GM19324 (cell line): ENCODE data around the gene MCM5.

ENCODE experiments used
- ATAC-seq: cut with Tn5 transposase; IDR thresholded peaks from one replicate; pipeline ENCODE4 v1.9.1; 2021; ENCODE audit warnings: mild to moderate bottlenecking, moderate library complexity; ENCODE audit not compliant: unreplicated experiment, low FRiP score

Gene MCM5

DNA sequence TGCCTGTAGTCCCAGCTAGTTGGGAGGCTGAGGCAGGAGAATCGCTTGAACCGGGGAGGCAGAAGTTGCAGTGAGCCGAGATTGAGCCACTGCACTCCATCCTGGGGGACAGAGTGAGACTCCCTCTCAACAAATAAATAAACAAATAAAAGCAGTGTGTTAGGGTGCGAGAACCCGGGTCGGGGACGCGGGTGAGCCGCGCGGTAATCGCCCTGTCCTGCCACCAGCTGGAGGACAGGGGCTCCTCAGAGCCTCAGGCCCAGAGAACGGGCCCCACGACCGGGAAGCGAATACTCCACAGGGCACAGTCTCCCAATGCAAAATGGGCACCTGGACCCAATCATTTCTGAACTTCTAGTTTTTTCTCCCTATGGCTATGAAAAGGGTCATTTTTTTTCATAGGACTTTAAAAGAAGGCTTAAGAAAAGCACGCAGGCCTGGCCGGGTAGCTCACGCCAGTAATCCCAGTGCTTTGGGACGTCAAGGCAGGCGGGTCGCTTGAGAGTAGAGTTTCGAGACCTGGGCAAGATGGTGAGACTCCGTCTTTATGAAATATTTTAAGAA lies 744 bp upstream of the MCM5 start:
- no peak for ATAC-seq

DNA sequence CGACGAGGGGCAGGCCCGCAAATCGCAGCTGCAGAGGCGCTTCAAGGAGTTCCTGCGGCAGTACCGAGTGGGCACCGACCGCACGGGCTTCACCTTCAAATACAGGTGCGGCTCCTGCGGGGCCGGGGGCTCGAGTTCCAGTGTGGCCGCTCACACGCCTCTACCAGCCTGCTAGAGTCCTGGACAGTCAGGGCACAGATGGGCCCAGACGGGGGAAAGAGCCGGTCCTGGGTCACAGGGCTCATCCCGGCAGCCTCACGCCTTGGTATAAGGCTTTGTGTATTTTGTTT lies 506 bp downstream of the MCM5 start:
- no peak for ATAC-seq

DNA sequence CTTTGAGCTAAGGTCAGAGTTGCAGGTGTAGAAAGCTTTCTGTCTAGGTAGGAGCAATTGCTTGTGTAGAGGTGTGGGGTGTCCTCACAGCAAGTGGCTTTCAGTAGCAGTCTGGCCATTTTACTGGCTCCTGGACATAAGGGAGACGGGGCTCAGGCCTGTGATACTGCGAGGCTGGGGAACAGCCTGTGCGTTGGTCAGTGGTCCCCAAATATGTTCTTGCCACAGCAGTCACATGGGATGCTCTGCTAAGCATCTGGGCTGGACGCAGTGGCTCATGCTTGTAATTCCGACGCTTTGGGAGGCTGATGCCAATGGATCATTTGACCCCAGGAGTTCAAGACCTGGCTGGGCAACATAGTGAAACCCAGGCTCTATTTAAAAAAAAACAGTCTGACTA lies 1.9 kb downstream of the MCM5 start:
- no peak for ATAC-seq

DNA sequence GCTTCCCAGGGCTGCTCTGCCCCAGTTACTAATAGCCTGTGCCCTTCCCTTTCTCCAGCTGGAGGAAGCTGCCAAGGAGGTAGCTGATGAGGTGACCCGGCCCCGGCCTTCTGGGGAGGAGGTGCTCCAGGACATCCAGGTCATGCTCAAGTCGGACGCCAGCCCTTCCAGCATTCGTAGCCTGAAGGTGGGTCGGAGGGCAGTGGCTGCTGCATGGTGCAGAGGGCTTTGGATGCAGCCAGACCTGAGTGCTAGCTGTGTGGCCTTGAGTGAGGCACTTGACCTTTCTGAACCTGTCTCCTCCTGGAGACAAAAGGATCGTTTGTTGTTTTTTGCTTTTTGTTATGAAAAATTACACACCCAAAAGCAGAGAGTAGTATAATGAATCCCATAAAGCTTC lies 3.4 kb downstream of the MCM5 start:
- ATAC-seq, result no peak

DNA sequence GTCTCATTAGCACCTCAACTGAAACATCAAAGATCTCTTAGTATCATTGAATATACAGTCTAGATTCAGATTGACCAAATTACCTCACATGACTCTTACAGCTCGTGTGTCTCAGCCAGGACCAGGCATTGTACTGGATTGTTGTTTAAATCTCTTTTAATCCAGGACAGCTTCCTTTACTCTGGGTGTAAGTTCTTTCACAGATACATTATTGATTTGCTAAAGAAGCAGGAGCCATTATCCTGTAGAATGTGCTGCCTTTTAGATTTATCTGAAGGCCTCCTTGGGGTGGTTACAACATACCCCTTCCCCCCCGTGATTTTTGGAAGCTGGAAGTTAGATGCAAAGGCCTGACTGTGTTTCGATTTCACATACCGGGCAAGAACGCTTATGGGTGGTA lies 4.2 kb downstream of the MCM5 start:
- ATAC-seq, result no peak

DNA sequence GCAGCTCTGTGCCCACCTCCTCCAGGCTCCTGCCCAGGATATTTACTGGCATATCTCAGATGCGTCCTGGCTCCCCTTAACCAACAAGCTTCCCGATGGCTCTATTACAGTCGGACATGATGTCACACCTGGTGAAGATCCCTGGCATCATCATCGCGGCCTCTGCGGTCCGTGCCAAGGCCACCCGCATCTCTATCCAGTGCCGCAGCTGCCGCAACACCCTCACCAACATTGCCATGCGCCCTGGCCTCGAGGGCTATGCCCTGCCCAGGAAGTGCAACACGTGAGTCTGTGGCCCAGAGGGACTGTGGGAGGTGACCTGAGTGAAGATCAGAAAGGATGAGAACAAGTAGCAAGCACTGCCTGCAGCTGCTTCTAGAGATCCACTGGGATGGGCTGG lies 6.5 kb downstream of the MCM5 start:
- no peak for ATAC-seq

DNA sequence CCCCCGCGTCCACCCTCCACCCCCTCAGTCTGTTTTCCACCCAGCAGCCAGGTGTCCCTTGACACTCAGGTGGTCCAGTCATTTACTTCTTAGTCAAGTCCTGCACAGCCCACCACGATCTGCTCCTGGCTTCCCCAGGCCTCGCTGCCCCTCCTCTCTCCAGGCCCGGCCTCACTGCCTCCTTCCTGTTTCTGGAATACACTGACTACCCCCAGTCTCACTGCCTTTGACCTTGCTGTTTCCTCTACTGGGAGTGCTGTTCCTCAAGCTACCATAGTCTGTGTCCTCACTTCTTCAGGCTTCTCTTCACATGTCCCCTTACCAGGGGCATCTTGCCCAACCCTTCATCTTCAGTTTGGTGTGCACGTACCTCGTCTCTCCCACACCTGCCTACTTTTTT lies 7.4 kb downstream of the MCM5 start:
- ATAC-seq, result no peak

DNA sequence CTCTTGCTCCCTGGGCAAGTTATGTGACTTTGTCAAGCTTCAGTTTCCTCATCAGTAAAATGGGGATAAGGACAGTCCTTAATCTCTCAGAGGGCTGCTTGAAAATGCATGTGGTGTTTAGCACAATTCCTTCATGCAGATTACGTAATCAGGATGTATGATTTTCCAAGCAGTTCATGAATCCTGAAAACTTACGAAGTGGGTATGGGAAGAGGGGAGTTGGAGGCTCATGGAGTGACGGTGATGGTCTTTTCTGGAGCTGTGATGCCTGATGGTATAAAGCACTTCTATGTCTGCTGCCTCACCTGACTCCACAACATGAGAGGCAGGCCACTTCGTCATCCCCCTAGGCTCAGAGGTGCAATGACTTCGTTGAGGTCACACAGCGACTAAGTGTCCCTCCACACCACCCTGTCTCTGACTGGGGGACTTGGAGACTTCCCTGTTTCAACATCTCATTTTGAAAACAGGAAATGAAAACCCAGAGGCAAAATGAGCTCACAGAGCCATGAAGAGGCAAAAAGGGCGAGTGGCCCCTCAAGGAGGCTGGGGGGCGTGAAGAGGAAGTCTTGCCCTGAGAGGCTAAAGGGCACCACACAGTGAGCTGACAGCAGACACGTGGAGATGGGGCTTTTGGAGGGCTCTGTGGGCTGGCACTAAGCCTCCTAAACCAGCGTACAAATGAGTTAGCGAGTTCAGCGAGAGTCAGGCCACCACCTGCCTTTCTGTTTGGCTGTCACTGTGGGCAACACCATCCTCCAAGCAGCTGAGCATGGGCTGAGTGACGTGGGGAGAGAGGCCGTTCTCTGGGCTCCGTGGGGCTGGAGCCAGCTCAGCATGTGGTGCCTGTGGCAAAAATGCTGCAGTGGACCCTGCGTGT lies 10.1 kb downstream of the MCM5 start:
- ATAC-seq, result peak; percentile 55

DNA sequence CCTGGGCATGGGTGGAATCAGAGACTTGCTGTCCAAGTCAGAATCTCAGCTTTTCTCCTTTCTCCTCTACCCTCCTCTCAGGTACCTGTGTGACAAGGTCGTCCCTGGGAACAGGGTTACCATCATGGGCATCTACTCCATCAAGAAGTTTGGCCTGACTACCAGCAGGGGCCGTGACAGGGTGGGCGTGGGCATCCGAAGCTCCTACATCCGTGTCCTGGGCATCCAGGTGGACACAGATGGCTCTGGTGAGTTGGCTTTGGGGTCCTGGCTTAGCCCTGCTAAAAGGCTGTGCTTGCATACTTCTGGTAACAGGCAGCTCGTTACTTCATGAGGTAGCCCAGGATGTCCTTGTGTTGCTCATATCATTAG lies 10.7 kb downstream of the MCM5 start:
- ATAC-seq, result peak; percentile 3

DNA sequence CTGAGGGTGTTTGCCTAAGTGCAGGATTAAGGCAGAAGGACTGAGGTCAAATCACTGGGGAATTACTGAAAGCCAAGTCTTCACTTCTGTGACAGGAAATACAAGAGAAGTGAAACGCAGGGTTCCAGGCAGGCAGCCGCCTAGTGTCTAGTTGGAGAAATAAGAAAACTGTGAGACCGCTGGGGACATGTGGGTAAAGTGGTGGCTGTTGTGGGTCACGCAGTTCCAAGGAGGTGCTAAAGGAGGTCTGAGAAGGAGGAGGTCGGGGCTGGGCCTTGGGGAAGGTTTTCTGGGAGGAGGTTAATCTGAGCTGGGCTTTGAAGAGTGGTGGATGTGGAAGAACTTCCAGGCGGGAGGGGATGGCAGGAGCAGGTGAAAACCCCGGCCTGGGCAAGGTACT lies 11.2 kb downstream of the MCM5 start:
- no peak for ATAC-seq

DNA sequence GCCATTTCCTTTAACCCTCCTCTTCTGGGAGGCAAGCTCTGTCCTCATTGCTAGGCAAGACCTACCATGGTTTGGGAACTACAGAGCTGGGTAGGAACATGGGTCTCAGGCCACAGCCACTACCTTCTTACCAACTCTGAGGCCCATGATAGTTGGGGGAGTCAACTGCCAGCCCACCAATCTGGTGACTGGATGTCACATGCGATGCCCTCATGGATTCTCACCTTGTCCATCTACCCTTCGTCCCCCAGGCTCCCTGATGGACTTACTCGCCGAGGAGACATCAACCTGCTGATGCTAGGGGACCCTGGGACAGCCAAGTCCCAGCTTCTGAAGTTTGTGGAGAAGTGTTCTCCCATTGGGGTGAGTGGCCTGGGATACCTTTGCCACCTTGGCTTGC lies 13.7 kb downstream of the MCM5 start:
- ATAC-seq, result no peak

DNA sequence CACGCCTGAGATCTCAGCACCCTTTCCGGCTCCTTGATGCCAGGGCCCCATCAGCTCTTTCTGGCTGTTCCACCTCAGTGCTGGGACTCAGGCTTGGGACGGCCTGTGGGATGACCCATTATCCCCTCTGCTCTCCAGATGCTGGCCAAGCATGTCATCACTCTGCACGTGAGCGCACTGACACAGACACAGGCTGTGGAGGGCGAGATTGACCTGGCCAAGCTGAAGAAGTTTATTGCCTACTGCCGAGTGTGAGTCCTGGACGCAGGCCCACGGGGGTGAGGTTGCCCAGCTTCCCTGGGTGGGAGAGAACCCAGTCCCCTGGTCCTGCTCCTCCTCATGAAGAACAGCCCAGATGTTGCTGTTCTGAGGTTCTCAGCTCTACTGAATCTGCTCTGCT lies 17.7 kb downstream of the MCM5 start:
- ATAC-seq, result no peak

DNA sequence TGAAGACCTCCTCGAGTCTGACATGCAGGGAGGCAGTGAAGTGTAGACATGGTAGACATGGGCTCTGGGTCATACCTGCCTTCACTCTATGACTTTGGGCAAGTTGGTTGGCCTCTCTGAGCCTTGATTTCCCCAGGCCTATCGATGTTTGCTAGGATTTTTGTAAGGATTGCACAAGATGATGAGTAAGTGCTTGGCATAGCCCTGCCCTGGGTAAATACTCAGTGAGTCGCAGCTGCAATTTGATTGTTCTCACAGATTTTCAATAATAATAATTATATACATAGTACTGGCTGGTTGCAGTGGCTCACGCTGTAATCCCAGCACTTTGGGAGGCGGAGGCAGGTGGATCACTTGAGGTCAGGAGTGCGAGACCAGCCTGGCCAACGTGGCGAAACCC lies 18.1 kb downstream of the MCM5 start:
- no peak for ATAC-seq

DNA sequence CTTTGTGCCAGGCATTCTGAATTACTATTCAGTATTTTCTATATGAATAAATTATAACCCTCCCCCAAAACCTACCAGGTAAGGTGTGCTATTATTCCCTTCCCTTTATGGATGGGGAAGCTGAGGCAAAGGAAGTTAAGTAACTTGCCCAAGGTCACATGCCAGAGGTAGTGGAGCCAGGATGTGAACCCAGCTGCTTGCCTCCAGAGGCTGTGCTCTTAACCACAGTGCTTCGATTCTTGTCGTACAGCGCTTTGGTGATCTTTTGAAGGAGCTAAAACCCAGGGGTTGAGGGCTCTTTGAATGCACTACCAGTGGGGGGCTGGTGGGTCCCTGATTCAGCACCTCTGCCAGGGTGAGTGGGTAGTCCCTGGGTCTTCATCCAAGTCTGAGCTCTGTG lies 18.8 kb downstream of the MCM5 start:
- ATAC-seq, result no peak

DNA sequence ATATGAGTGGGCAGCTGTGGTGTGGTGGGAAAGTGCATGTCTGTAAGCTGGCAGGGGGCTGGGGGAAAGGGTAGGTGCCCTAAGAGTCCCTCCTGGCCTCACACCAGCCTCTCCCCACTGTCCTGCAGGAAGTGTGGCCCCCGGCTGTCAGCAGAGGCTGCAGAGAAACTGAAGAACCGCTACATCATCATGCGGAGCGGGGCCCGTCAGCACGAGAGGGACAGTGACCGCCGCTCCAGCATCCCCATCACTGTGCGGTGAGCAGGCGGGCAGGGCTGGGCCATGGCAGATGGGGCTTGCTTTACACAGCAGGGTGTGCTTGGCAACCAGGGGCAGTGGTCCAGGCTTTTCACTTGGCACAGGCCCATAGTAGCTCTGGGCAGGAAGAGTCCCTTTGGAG lies 19.8 kb downstream of the MCM5 start:
- no peak for ATAC-seq

DNA sequence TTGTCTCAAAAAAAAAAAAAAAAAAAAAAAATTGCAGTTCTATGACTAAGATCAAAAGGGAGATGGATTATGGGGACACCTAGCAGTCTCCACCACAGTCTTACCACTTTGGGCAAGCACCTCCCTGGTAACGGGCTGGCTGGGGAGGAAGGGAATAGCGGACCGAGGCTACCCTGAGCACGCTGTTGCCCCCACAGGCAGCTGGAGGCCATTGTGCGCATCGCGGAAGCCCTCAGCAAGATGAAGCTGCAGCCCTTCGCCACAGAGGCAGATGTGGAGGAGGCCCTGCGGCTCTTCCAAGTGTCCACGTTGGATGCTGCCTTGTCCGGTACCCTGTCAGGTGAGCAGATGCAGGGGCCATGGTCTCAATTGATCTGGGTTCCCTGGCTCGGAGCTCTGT lies 21.2 kb downstream of the MCM5 start:
- ATAC-seq, result no peak

DNA sequence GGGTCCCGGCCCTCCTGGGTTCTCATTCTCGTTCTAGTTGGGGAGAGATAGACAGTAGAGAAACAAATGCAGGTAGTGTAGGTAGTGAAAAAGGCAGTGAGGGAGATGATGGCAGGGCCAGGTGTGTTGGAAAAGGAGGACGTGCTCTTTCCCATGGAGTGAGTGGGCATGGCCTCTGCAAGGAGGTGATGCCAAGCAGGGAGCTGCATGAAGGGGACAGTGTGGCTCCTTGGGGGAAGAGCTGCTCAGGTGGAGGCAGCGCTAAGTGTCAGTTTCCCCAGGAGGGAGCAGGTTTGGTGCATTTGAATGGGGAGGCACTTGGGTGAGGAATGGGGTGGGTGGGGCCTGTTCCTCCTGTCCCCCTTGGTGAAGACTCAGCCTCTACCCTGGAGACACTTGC lies 22.2 kb downstream of the MCM5 start:
- ATAC-seq, result no peak

DNA sequence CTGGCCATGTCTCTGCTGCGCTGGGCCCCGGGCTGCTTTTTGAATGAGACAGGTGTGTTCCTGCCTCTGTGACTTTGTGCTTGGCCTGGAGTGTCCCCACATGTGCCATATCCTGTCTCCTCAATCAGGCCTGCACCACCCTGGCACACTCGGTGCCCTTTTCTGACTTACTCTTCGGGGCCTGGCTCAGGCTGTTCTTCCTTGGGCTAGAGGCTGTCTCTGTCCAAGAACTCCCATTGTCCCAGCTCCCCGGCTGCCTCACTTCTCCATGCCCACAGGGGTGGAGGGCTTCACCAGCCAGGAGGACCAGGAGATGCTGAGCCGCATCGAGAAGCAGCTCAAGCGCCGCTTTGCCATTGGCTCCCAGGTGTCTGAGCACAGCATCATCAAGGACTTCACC lies 23.0 kb downstream of the MCM5 start:
- ATAC-seq, result no peak

DNA sequence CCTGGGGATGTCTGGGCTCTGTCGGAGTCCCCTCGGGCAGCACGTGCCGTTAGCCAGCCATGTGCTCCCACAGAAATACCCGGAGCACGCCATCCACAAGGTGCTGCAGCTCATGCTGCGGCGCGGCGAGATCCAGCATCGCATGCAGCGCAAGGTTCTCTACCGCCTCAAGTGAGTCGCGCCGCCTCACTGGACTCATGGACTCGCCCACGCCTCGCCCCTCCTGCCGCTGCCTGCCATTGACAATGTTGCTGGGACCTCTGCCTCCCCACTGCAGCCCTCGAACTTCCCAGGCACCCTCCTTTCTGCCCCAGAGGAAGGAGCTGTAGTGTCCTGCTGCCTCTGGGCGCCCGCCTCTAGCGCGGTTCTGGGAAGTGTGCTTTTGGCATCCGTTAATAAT lies 24.1 kb downstream of the MCM5 start:
- ATAC-seq, result no peak

DNA sequence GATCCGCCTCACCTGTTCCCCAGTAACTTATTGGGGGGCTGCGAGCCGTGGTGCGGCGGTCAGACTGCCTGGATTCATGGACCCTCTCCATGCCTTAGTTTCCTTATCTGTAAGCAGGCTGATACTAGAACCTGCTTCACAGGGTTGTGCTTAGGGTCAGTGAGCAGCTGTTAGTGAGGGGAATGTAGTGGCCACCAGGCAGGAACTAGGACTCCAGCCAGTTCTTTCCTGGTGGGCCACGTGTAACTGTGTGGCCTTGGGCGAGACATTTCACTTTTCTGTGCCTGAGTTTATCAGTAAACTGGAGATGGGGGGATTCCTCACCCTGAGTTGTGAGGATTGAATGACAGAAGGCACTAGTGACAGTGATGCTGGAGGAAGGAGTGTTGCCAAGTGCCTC lies 24.8 kb downstream of the MCM5 start:
- ATAC-seq, result no peak

DNA sequence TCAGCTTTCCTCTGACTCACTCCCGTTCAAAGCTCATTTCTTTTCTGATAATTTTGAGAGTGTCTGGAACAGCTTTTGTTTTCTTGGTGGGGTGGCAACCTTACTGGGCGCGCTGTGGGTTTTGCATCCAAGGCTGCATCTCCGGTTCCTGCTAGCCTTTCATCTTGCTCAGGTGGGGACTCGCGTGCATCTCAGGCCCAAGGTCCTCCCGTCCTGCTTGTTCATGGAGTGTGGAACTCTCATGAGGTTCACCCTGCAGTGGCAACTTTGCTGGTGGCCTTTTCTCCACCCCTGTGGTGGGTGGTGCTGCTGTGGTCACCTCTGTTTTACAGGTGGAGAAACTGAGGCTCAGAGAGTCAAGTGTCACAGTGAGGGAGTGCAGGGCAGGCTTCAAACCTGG lies 25.6 kb downstream of the MCM5 start:
- no peak for ATAC-seq

DNA sequence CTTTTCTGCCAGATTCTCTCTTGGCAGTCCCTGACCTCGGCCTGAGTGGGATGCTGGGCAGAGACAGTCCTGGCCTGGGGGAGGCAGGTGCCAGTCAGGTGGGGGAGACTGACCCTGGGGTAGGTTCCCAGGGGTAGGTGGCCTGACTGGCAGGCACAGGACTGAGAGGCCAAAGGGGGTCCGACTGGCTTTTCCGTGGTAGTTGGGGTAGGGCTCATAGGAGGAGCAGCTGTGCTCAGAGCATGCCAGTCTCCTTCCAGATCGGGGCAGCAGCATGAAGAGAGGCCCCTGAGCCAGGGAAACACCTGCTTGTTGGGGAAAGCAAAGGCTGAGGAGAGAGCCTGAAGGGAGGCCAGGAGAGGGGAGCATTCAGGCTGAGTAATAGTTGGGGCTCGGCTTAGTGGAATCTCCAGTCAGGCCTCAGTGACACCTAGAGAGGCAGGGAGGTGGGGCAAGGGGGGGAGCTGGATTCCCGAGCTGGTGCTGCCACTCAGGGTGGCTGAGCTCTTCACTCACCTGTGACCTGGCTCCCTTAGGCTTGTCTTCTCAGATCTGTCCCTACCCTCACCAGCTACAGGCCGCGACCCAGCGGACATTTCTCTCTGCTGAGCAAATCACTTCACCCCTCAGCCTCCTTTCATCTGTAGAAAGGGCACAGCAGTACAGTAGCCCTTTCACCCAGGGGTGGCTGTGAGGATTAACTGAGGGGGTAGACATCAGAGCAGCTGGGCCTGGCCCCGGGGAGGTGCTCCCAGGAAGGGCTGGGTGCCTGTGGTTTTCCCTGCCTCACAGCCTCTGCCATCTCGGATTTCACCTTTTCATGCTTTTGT lies 26.2 kb downstream of the MCM5 start:
- ATAC-seq, result no peak
